Measurements from ENCODE around the gene SNX9. TPM values are rescaled to one million over a fixed set of nuclear protein-coding genes. Genes with fewer than 3 reads are reported as not detected.

The SNX9 gene
- total RNA-seq, 1 experiment from 2014 or later = 24.8 TPM

DNA sequence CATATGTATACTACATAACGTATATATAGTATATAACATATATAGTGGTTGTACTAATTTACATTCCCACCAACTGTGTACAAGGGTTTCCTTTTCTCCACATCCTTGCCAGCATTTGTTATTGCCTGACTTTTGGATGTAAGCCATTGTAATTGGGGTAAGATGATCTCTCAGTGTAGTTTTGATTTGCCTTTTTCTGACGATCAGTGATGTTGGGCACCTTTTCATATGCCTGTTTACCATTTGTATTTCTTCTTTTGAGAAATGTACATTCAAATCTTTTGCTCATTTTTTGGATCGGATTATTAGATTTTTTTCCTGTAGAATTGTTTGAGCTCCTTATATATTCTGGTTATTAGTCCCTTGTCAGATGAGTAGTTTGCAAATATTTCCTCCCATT is 170.0 kb downstream of the SNX9 start:
- Histone ChIP-seq H3K27me3 (replicated peaks; ENCODE audit: insufficient read depth, low read depth, low read length, poor library complexity) (no peaks in the 10 kb centered on the region), H3K27ac (ENCODE audit: low read depth, low read length, poor library complexity, severe bottlenecking) (no peak overlapping the region), H3K36me3 (ENCODE audit: insufficient read depth, low read length, poor library complexity, severe bottlenecking) (no peaks in the 10 kb centered on the region), H3K4me1 (ENCODE audit: insufficient read depth, low read length, poor library complexity, severe bottlenecking) (peaks cover 16% of the 10 kb centered on the region), H3K4me3 (ENCODE audit: low read depth, low read length, poor library complexity, severe bottlenecking) (no peak overlapping the region), H3K9me3 (ENCODE audit: low read depth, low read length, poor library complexity, severe bottlenecking) (no peaks in the 10 kb centered on the region)
- TF ChIP-seq, protein P1, sequence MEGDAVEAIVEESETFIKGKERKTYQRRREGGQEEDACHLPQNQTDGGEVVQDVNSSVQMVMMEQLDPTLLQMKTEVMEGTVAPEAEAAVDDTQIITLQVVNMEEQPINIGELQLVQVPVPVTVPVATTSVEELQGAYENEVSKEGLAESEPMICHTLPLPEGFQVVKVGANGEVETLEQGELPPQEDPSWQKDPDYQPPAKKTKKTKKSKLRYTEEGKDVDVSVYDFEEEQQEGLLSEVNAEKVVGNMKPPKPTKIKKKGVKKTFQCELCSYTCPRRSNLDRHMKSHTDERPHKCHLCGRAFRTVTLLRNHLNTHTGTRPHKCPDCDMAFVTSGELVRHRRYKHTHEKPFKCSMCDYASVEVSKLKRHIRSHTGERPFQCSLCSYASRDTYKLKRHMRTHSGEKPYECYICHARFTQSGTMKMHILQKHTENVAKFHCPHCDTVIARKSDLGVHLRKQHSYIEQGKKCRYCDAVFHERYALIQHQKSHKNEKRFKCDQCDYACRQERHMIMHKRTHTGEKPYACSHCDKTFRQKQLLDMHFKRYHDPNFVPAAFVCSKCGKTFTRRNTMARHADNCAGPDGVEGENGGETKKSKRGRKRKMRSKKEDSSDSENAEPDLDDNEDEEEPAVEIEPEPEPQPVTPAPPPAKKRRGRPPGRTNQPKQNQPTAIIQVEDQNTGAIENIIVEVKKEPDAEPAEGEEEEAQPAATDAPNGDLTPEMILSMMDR (conservative IDR thresholded peaks at IDR 0.05; ENCODE audit: low read depth, low read length) = no peak
- TF ChIP-seq EZH2 (IDR thresholded peaks at IDR 0.05; ENCODE audit: borderline replicate concordance, low read depth, low read length, poor library complexity, severe bottlenecking) = no peak
- no peak for DNase-seq (ENCODE audit: low spot score)
- intact Hi-C loops (cut with micrococcal nuclease; ENCODE audit: unreplicated experiment) = no loop called here
- ChIA-PET POLR2A (ENCODE audit: low non-redundant PET) (no interaction called here), CTCF (interaction anchor here (0.6 kb wide), 1 partner anchor 128 kb away, joined by 8 read pairs; no protein-coding TSS in a partner anchor)
- no TSS peak for BruUV-seq (replicated peaks)

GRCh38 chr6:157994125-157994795 is 171.2 kb downstream of the SNX9 start:
- intact Hi-C loops (cut with micrococcal nuclease; ENCODE audit: unreplicated experiment) = no loop called here
- no TSS peak for BruUV-seq (replicated peaks)
- Histone ChIP-seq H3K27me3 (replicated peaks; ENCODE audit: insufficient read depth, low read depth, low read length, poor library complexity) (no peaks in the 10 kb centered on the region), H3K36me3 (ENCODE audit: insufficient read depth, low read length, poor library complexity, severe bottlenecking) (no peaks in the 10 kb centered on the region), H3K4me3 (ENCODE audit: low read depth, low read length, poor library complexity, severe bottlenecking) (no peak overlapping the region), H3K27ac (ENCODE audit: low read depth, low read length, poor library complexity, severe bottlenecking) (no peak overlapping the region), H3K4me1 (ENCODE audit: insufficient read depth, low read length, poor library complexity, severe bottlenecking) (peaks cover 16% of the 10 kb centered on the region), H3K9me3 (ENCODE audit: low read depth, low read length, poor library complexity, severe bottlenecking) (no peaks in the 10 kb centered on the region)
- TF ChIP-seq, protein P1 (conservative IDR thresholded peaks at IDR 0.05; ENCODE audit: low read depth, low read length) = no peak
- no peak for TF ChIP-seq EZH2 (IDR thresholded peaks at IDR 0.05; ENCODE audit: borderline replicate concordance, low read depth, low read length, poor library complexity, severe bottlenecking)
- no peak for DNase-seq (ENCODE audit: low spot score)
- ChIA-PET POLR2A (ENCODE audit: low non-redundant PET) (no interaction called here), CTCF (no interaction called here)

Other genes starting within 250 kb of the SNX9 start
- 34.5 and 37.0 TPM in 2 replicates for gene SYNJ2, start 158.6 kb downstream of the SNX9 start, total RNA-seq (2021)